Panc1 (cell line): ENCODE measurements around the gene SMG6. TPM values are rescaled to one million over a fixed set of nuclear protein-coding genes. Genes with fewer than 3 reads are reported as not detected.

Source experiments
- ATAC-seq: fragments of 200-7000 bp; cut with Tn5 transposase; 2 replicates; pipeline ENCODE4 v1.9.1; 2020; ENCODE audit warnings: mild to moderate bottlenecking, moderate library complexity
- BruUV-seq: library from RNA; stranded (reverse); fragments of 400-500 nt; replicated peaks from 2 replicates; lab custom pipeline; 2021; lab: Mats Ljungman, UMichigan
- CTCF ChIA-PET: fragments of 300-600 bp; sonication (Branson Sonifier 250); formaldehyde crosslinking; loops from one replicate; lab custom pipeline; 2022; ENCODE audit warnings: antibody characterized with exemption; lab: Charles Lee
- POLR2A ChIA-PET: fragments of 300-600 bp; sonication (Branson Sonifier 250); formaldehyde crosslinking; loops from one replicate; lab custom pipeline; 2022; ENCODE audit warnings: antibody characterized with exemption; lab: Charles Lee
- DNase-seq: peaks from one replicate; pipeline ENCODE4 v3.0.0-alpha.2; 2010; ENCODE audit warnings: low read depth, low spot score
- H3K27ac ChIP-seq: 2 replicates; pipeline ENCODE4 v1.5.1; 2011; ENCODE audit warnings: mild to moderate bottlenecking, low read length, inconsistent platforms
- H3K27me3 ChIP-seq: fragments of 200-500 bp; sonication (Bioruptor generic); 2 replicates; pipeline ENCODE4 v1.6.0; 2014; ENCODE audit warnings: low read length, inconsistent platforms; ENCODE audit not compliant: control insufficient read depth, insufficient read depth
- H3K36me3 ChIP-seq: fragments of 200-500 bp; sonication (Bioruptor generic); 2 replicates; pipeline ENCODE4 v1.5.1; 2014; ENCODE audit warnings: inconsistent platforms, mild to moderate bottlenecking, low read length, moderate library complexity; ENCODE audit not compliant: control insufficient read depth, insufficient read depth
- H3K4me1 ChIP-seq: 2 replicates; pipeline ENCODE4 v1.5.1; 2011; ENCODE audit warnings: inconsistent platforms, mild to moderate bottlenecking, low read length, moderate library complexity; ENCODE audit not compliant: control insufficient read depth, insufficient read depth
- H3K4me3 ChIP-seq, 2 experiments: 2 replicates each; pipeline ENCODE4 v1.5.1; 2011 to 2012; ENCODE audit warnings: low read depth in 2 of 2, low read length in 2 of 2, mild to moderate bottlenecking in 2 of 2, inconsistent platforms in 1 of 2, moderate library complexity in 1 of 2
- H3K9me3 ChIP-seq: fragments of 200-500 bp; sonication (Bioruptor generic); 2 replicates; pipeline ENCODE4 v1.5.1; 2014; ENCODE audit warnings: low read depth, mild to moderate bottlenecking, inconsistent platforms, low read length, moderate library complexity; ENCODE audit not compliant: control insufficient read depth, insufficient read depth
- POLR2AphosphoS5 ChIP-seq: IDR thresholded peaks from 2 replicates; pipeline ENCODE4 v1.6.1; 2012; ENCODE audit warnings: mild to moderate bottlenecking, low read depth, low read length, moderate library complexity
- SIN3A ChIP-seq: IDR thresholded peaks from 2 replicates; pipeline ENCODE4 v1.6.1; 2012; ENCODE audit warnings: low read depth, mild to moderate bottlenecking, low read length, moderate library complexity, borderline replicate concordance; ENCODE audit not compliant: insufficient read depth
- TCF7L2 ChIP-seq: IDR thresholded peaks from 2 replicates; pipeline ENCODE4 v1.6.1; 2011; ENCODE audit warnings: mild to moderate bottlenecking, low read depth, low read length, inconsistent platforms
- in situ Hi-C: cut with HindIII; loops from 2 replicates; pipeline ENCODE4 v1.10.0; 2016; ENCODE audit warnings: low sequenced_read_pairs, low pct_unique_long_range_greater_than_20kb
- intact Hi-C: fragments of 100-400 bp; cut with micrococcal nuclease; formaldehyde crosslinking; loops from one replicate; pipeline ENCODE4 v1.10.0; 2022; ENCODE audit not compliant: unreplicated experiment
- total RNA-seq: library from RNA; stranded (reverse); gene quantifications from one replicate; pipeline ENCODE4 v1.2.1, GENCODE V29; 2021; ENCODE audit not compliant: unreplicated experiment
- TF ChIP-seq, protein P1 (sequence below), 2 experiments: IDR thresholded peaks; 2 replicates each; pipeline ENCODE4 v1.6.1; 2011 to 2012; ENCODE audit warnings: low read depth in 2 of 2, control low read depth in 1 of 2, low read length in 1 of 2, mild to moderate bottlenecking in 1 of 2, moderate library complexity in 1 of 2; ENCODE audit not compliant: insufficient read depth in 1 of 2
- TF ChIP-seq, protein P2 (sequence below): fragments of 450-650 bp; IDR thresholded peaks from 2 replicates; pipeline ENCODE4 v1.5.1; 2017; ENCODE audit warnings: mild to moderate bottlenecking

The SMG6 gene
- total RNA-seq, 1 experiment from 2014 or later = 17.8 TPM

DNA sequence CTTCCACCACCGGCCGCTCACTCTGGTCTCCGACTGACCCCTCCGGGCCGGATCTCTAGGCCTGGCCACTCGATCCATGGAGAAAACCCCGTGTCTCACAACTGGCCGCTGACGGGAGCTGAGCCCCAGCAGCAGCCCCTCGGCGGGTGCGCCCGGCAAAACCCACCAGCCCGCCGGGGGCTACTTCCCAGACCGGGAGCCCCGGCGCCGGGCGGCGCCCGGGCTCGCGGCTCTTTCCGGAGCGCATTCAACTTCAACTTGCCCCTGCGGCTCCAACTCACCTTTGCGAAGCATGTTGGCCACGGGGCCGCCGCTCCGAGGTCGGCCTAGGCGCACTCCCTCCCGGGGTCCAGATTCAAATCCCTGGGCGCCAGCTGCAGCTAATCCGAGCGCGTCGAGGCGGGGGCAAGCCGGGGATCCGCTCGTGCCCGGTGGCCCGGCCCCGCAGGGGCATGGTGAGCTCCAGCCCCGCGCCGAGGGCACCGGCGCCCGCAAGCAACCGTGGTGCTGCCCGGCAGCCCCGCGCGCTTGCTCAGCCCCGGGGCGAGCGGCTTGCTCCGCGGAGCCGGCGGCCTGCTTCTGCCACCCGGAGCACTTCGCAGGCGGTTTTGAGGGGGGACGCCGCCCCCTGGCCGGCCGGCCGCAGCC lies 278.9 kb downstream of the SMG6 start:
- TF ChIP-seq, protein P1, sequence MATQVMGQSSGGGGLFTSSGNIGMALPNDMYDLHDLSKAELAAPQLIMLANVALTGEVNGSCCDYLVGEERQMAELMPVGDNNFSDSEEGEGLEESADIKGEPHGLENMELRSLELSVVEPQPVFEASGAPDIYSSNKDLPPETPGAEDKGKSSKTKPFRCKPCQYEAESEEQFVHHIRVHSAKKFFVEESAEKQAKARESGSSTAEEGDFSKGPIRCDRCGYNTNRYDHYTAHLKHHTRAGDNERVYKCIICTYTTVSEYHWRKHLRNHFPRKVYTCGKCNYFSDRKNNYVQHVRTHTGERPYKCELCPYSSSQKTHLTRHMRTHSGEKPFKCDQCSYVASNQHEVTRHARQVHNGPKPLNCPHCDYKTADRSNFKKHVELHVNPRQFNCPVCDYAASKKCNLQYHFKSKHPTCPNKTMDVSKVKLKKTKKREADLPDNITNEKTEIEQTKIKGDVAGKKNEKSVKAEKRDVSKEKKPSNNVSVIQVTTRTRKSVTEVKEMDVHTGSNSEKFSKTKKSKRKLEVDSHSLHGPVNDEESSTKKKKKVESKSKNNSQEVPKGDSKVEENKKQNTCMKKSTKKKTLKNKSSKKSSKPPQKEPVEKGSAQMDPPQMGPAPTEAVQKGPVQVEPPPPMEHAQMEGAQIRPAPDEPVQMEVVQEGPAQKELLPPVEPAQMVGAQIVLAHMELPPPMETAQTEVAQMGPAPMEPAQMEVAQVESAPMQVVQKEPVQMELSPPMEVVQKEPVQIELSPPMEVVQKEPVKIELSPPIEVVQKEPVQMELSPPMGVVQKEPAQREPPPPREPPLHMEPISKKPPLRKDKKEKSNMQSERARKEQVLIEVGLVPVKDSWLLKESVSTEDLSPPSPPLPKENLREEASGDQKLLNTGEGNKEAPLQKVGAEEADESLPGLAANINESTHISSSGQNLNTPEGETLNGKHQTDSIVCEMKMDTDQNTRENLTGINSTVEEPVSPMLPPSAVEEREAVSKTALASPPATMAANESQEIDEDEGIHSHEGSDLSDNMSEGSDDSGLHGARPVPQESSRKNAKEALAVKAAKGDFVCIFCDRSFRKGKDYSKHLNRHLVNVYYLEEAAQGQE (IDR thresholded peaks at IDR 0.05; ENCODE audit: insufficient read depth in 1 of 2, low read depth in 2 of 2, low read length in 1 of 2) = no peak
- Histone ChIP-seq H3K4me3 (peak overlapping the region; percentile 38 to 43), H3K36me3 (no peaks in the 10 kb centered on the region), H3K9me3 (no peaks in the 10 kb centered on the region), H3K27me3 (no peaks in the 10 kb centered on the region; the same call in 1 of the 2 replicates), H3K4me1 (no peaks in the 10 kb centered on the region), H3K27ac (no peak overlapping the region)
- intact Hi-C loops (no loop called here), in situ Hi-C loops (no loop called here)
- ChIA-PET POLR2A (interaction anchor here (0.5 kb wide), 1 partner anchor 21 kb away, joined by 4 read pairs; no protein-coding TSS in a partner anchor), CTCF (interaction anchor here (2.6 kb wide), 1 partner anchor 116 kb away, joined by 22 read pairs; no protein-coding TSS in a partner anchor)
- BruUV-seq = no TSS peak
- DNase-seq (no peak), ATAC-seq (peak; percentile 18)

DNA sequence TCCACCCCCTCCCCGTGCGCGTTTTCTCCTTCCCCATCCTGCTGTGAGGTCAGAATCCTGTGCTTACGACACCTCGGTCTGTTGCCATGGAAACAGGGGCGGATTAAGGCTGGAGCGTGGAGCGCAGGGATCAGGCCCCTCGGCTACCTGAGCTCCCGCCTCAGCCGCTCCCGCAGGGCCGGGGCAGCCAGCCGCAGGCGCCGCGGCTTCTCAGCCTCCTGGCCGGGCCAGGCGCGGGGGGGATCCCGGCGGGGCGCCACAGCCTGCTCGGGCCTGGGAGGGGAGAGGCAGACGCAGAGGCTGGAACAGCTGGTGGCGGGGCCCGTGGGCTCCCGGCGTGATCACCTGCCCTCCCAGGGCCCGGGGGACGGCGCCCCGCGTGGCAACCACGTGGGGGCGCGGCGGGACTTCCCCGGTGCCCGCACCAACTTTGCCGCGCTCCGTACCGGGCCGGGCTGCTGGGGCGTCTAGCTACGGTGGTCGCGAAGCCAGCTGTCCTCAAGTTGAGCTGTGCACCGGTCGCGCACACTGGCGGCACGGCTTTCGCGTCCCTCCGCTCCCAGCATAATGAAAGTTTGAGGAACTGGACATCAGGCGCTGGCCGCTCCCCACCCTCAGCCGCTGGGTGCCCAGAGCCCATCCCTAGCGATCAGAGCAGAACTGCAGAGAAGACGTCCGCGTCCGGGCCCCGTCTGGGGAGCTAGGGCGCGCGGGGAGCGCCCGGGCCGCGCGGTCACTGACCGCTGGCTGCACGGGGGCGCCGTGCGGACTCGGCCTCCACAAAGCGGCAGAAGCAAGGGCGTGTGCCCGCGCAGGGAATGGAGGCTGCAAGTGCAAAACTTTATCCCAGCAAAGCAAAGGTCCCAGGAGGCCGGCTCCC lies 279.7 kb downstream of the SMG6 start:
- intact Hi-C loops (no loop called here), in situ Hi-C loops (no loop called here)
- H3K4me3 ChIP-seq = peak overlapping the region; percentile 38 to 43
- no peaks in the 10 kb centered on the region for H3K36me3 ChIP-seq
- ATAC-seq = peak; percentile 18; the same call in 1 of the 2 replicates
- POLR2A ChIA-PET = no interaction called here
- no peaks in the 10 kb centered on the region; the same call in 1 of the 2 replicates for H3K27me3 ChIP-seq
- no peak for DNase-seq
- H3K27ac ChIP-seq = no peak overlapping the region
- no peaks in the 10 kb centered on the region for H3K4me1 ChIP-seq
- BruUV-seq = no TSS peak
- TF ChIP-seq SIN3A = no peak
- TF ChIP-seq TCF7L2 = no peak
- TF ChIP-seq, protein P1 (IDR thresholded peaks at IDR 0.05; ENCODE audit: insufficient read depth in 1 of 2, low read depth in 2 of 2, low read length in 1 of 2) = no peak
- TF ChIP-seq, protein P2, sequence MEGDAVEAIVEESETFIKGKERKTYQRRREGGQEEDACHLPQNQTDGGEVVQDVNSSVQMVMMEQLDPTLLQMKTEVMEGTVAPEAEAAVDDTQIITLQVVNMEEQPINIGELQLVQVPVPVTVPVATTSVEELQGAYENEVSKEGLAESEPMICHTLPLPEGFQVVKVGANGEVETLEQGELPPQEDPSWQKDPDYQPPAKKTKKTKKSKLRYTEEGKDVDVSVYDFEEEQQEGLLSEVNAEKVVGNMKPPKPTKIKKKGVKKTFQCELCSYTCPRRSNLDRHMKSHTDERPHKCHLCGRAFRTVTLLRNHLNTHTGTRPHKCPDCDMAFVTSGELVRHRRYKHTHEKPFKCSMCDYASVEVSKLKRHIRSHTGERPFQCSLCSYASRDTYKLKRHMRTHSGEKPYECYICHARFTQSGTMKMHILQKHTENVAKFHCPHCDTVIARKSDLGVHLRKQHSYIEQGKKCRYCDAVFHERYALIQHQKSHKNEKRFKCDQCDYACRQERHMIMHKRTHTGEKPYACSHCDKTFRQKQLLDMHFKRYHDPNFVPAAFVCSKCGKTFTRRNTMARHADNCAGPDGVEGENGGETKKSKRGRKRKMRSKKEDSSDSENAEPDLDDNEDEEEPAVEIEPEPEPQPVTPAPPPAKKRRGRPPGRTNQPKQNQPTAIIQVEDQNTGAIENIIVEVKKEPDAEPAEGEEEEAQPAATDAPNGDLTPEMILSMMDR = no peak
- TF ChIP-seq POLR2AphosphoS5 = no peak
- CTCF ChIA-PET = interaction anchor here (0.7 kb wide), 1 partner anchor 87 kb away, joined by 7 read pairs; no protein-coding TSS in a partner anchor
- H3K9me3 ChIP-seq = no peaks in the 10 kb centered on the region
